Activated CD8-positive, alpha-beta T cell treated with anti-CD3 and anti-CD28 coated beads, Interleukin-2, amount 10 ng/mL, durations not matched to agents 7 days and 5 days (primary cell): ENCODE results near the gene GNAT1. TPM values are rescaled to one million over a fixed set of nuclear protein-coding genes. Genes with fewer than 3 reads are reported as not detected.
A peak's percentile ranks its signal among the peaks of the same experiment; 100 is the strongest.

Source experiments
- ATAC-seq: fragments of 150-1000 bp; cut with Tn5 transposase; one replicate; pipeline ENCODE4 v1.10.0; 2021; ENCODE audit warnings: moderate library complexity
- CTCF ChIA-PET: fragments of 350-600 bp; sonication (Branson Sonifier 250); formaldehyde crosslinking; loops from one replicate; lab custom pipeline; 2021; ENCODE audit warnings: antibody characterized with exemption; lab: Charles Lee
- POLR2A ChIA-PET: fragments of 350-600 bp; sonication (Branson Sonifier 250); formaldehyde crosslinking; loops from one replicate; lab custom pipeline; 2021; ENCODE audit warnings: antibody characterized with exemption; lab: Charles Lee
- DNase-seq: peaks from one replicate; pipeline ENCODE4 v3.0.0-alpha.2; 2020
- H3K27ac Mint-ChIP-seq: one replicate; pipeline ENCODE4 v1.8.0; 2021; ENCODE audit warnings: mild to moderate bottlenecking, mixed read lengths
- H3K27me3 Mint-ChIP-seq: one replicate; pipeline ENCODE4 v1.8.0; 2021; ENCODE audit warnings: low read depth, mixed read lengths
- H3K36me3 Mint-ChIP-seq: one replicate; pipeline ENCODE4 v1.8.0; 2021; ENCODE audit warnings: low read depth, mixed read lengths
- H3K4me1 Mint-ChIP-seq: one replicate; pipeline ENCODE4 v1.8.0; 2021; ENCODE audit warnings: low read depth, mixed read lengths
- H3K4me3 Mint-ChIP-seq: one replicate; pipeline ENCODE4 v1.8.0; 2021; ENCODE audit warnings: mild to moderate bottlenecking, mixed read lengths
- H3K9me3 Mint-ChIP-seq: one replicate; pipeline ENCODE4 v1.8.0; 2022; ENCODE audit warnings: mixed read lengths; ENCODE audit not compliant: insufficient read depth
- microRNA-seq: library from miRNA; unstranded; fragments of <30 nt; microRNA quantifications from one replicate; pipeline ENCODE4 v1.2.0, GENCODE V29; 2022
- total RNA-seq, 2 experiments: library from RNA; stranded (reverse); gene quantifications; one replicate each; pipeline ENCODE4 v1.2.3, GENCODE V29; 2021

The GNAT1 gene
- total RNA-seq, 2 experiments from 2014 or later: not detected

DNA sequence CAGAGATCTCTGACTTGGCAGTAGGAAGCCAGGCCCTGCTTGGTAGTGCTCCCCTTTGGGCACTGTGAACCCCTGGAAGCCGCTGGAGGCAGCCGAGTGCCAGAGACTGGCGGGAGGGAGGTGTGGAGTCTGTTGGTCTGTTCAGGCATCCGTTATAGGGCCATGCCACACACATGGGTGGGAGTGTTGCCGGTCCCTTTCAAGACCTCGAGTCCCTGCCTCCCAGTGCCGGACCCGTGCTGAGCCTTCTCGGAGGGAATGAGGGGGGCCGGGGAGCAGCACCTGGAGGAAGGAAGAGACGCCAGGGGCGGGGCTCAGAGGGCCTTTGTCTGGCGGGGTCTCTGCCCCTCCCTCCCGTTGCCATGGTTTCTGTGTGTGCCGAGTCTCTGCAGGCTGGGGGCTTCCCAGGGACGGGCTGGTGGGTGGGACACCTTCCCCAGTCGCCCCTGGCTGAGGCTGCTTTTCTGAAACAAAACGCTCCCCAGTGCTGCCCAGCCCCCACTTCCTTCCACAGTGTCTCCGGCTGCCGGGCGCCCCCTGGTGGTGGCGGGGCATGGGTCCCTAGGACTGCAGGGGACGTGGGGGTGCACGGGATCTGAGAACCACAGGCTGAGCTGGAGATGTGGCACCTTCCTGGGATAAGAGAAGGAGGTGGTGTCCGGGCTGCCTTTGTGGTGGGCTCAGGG lies 54.6 kb downstream of the GNAT1 start:
- Mint-ChIP-seq H3K4me1 (peaks cover 74% of the 10 kb centered on the region), H3K27me3 (no peaks in the 10 kb centered on the region), H3K9me3 (no peaks in the 10 kb centered on the region), H3K27ac (peak overlapping the region; percentile 91), H3K36me3 (peaks cover 41% of the 10 kb centered on the region), H3K4me3 (peak overlapping the region; percentile 76)
- POLR2A ChIA-PET: interaction anchor here (0.7 to 2.7 kb wide), 5 partner anchors 9 to 82 kb away, joined by 3 to 24 read pairs (median 5); partner anchors contain the start of genes GNAI2, HYAL3, NAA80 and TUSC2
- peak; percentile 83 for ATAC-seq
- DNase-seq: peak; percentile 96
- CTCF ChIA-PET: interaction anchor here (0.6 to 5.0 kb wide), 41 partner anchors 8 to 388 kb away, joined by 3 to 180 read pairs (median 6); partner anchors contain the start of genes GNAI2, GNAT1, HYAL2 and HYAL3

DNA sequence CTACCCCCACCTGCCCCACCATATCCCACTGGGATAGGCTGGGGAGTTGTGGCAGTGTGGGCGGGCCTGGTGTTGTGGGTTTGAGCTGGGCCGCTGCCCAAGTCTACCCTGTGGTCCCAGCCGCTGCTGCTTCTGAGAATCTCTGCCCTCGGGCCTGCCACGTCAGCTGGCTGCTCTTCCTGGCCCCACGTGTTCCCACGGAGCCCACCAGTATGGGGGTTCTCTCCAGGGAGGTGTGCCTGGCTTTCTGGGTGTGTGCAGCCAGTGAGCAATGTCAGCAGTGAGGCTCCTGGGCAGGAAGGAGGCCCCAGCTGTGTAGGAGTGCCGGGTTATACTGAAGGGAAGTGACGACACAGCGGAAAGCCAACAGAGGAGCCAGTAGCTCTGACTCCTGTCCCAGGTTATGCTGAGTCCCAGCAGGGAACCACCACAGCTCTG lies 55.1 kb downstream of the GNAT1 start:
- DNase-seq: peak; percentile 93
- no peaks in the 10 kb centered on the region for H3K9me3 Mint-ChIP-seq
- CTCF ChIA-PET: interaction anchor here (0.6 to 5.0 kb wide), 44 partner anchors 8 to 388 kb away, joined by 3 to 180 read pairs (median 5); partner anchors contain the start of genes GNAI2, GNAT1, HYAL2 and HYAL3
- H3K4me3 Mint-ChIP-seq: peak overlapping the region; percentile 76
- no peaks in the 10 kb centered on the region for H3K27me3 Mint-ChIP-seq
- peaks cover 73% of the 10 kb centered on the region for H3K4me1 Mint-ChIP-seq
- ATAC-seq: peak; percentile 81
- peak overlapping the region; percentile 91 for H3K27ac Mint-ChIP-seq
- peaks cover 42% of the 10 kb centered on the region for H3K36me3 Mint-ChIP-seq
- POLR2A ChIA-PET: interaction anchor here (0.7 to 2.7 kb wide), 6 partner anchors 10 to 81 kb away, joined by 3 to 24 read pairs (median 5); partner anchors contain the start of genes GNAI2, HYAL3, NAA80 and TUSC2

Small RNA genes lying within 50 kb of the gene (microRNA-seq; reads per million reads assigned to microRNA genes)
- gene MIR566 (not detected), gene MIR5787 (not detected)

Other genes with a start within 250 kb of the GNAT1 start
- 100 to 1,000 TPM; 180 to 185 TPM for gene RBM5, start 102.7 kb upstream of the GNAT1 start, total RNA-seq
- gene SEMA3F, start 36.3 kb upstream of the GNAT1 start, total RNA-seq: not detected
- not detected for gene SLC38A3, start 13.7 kb downstream of the GNAT1 start, total RNA-seq
- 100 to 1,000 TPM; 515 to 531 TPM for gene GNAI2, start 44.6 kb downstream of the GNAT1 start, total RNA-seq
- under 1 TPM; 0.52 to 0.84 TPM for gene SEMA3B, start 77.5 kb downstream of the GNAT1 start, total RNA-seq
- not detected for gene LSMEM2, start 87.5 kb downstream of the GNAT1 start, total RNA-seq
- gene IFRD2, start 100.8 kb downstream of the GNAT1 start, total RNA-seq: 10 to 100 TPM; 81.3 to 85.1 TPM
- 10 to 100 TPM in 1 of 2 experiments, 1 to 10 TPM in 1; 9.7 to 12.7 TPM for gene HYAL3, start 107.8 kb downstream of the GNAT1 start, total RNA-seq
- 10 to 100 TPM; 26.8 to 28.5 TPM for gene NAA80, start 107.8 kb downstream of the GNAT1 start, total RNA-seq
- under 1 TPM in 1 of 2 experiments, not detected in 1; 0.16 TPM for gene HYAL1, start 112.0 kb downstream of the GNAT1 start, total RNA-seq
- gene HYAL2, start 131.1 kb downstream of the GNAT1 start, total RNA-seq: 1 to 10 TPM; 6.5 to 6.8 TPM
- gene TUSC2, start 136.6 kb downstream of the GNAT1 start, total RNA-seq: 10 to 100 TPM; 18.5 to 20.8 TPM
- 100 to 1,000 TPM; 172 to 174 TPM for gene RASSF1, start 149.2 kb downstream of the GNAT1 start, total RNA-seq
- gene ZMYND10, start 154.1 kb downstream of the GNAT1 start, total RNA-seq: 1 to 10 TPM; 5.0 to 5.1 TPM
- 10 to 100 TPM; 59.8 to 60.3 TPM for gene NPRL2, start 159.2 kb downstream of the GNAT1 start, total RNA-seq
- gene CYB561D2, start 159.3 kb downstream of the GNAT1 start, total RNA-seq: 10 to 100 TPM; 42.5 to 43.6 TPM
- 10 to 100 TPM; 18.0 to 18.9 TPM for gene TMEM115, start 167.9 kb downstream of the GNAT1 start, total RNA-seq